Measurements from ENCODE around the gene RAB26. TPM values are rescaled to one million over a fixed set of nuclear protein-coding genes. Genes with fewer than 3 reads are reported as not detected.
A peak's percentile ranks its signal among the peaks of the same experiment; 100 is the strongest.

The RAB26 gene
- total and polyA plus RNA-seq, 2 of the 13 experiments (the other 11 are each of a cell fraction or from before 2014, with no cell fraction given), result 0.86 to 3.6 TPM

DNA sequence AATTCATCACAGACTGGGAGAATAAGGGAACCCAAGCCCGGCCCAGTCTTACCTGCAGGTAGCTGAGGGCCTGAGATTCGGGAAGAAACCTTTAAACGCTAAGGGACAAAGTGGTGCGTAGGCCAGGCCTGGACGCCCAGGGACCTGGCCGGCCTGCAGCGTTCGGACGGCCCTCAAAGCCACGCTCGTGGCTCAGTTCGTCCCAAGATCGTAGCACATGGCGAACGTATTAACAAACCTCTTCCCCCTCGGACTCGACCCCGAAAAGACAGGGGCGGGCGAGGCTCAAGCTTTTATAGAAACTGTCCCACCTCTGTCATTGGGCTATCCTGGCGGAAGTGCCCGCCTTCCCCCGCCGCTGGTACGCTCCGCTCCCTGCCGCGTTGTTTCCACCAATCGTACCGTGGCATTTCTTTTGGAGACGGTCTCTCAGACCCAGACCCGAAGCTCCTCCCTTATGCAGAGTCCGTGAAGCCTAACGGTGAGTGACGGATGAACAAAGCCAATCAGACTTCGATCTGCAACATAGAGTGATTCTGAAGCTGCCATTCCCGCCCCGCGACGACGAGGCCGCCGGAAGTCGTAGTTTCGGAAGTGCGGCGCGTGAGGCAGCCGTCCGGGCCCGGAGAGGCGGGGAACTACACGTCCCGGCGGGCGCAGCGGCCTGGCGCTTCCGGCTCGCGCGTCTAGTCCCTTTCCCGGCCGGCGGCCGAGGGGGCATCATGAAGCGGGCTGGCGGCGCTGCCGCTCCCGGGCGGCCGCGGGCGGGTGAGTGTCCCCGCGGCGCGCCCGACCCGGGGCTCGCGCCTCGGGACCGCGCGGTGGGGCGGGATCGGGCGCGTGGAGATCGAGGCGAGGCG lies 6.9 kb downstream of the RAB26 start, which contains the start of gene TRAF7 (continued):
- TF ChIP-seq YEATS2 (CRISPR knock-in tag; IDR thresholded peaks at IDR 0.05; ENCODE audit: borderline replicate concordance), result peak; percentile 98
- TF ChIP-seq KLF13 (CRISPR knock-in tag; IDR thresholded peaks at IDR 0.05), result no peak
- TF ChIP-seq, protein P1, sequence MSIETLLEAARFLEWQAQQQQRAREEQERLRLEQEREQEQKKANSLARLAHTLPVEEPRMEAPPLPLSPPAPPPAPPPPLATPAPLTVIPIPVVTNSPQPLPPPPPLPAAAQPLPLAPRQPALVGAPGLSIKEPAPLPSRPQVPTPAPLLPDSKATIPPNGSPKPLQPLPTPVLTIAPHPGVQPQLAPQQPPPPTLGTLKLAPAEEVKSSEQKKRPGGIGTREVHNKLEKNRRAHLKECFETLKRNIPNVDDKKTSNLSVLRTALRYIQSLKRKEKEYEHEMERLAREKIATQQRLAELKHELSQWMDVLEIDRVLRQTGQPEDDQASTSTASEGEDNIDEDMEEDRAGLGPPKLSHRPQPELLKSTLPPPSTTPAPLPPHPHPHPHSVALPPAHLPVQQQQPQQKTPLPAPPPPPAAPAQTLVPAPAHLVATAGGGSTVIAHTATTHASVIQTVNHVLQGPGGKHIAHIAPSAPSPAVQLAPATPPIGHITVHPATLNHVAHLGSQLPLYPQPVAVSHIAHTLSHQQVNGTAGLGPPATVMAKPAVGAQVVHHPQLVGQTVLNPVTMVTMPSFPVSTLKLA (IDR thresholded peaks at IDR 0.05), result peak; percentile 26; the same call in 1 of the 2 replicates
- peak; percentile 70; the same call in 1 of the 2 replicates for TF ChIP-seq ARNT2 (CRISPR knock-in tag; IDR thresholded peaks at IDR 0.05; ENCODE audit: low read depth)
- peak; percentile 79; the same call in 1 of the 2 replicates for TF ChIP-seq NR2F2 (IDR thresholded peaks at IDR 0.05; ENCODE audit: borderline replicate concordance, low read depth)
- TF ChIP-seq ZSCAN25 (CRISPR knock-in tag; IDR thresholded peaks at IDR 0.05), result peak; percentile 78
- TF ChIP-seq DR1 (CRISPR knock-in tag; IDR thresholded peaks at IDR 0.05), result peak; percentile 100
- no peak; the same call in 1 of the 2 replicates for TF ChIP-seq SP5 (CRISPR knock-in tag; IDR thresholded peaks at IDR 0.05; ENCODE audit: borderline replicate concordance, low read depth)
- peak; percentile 72 for TF ChIP-seq ZNF883 (CRISPR knock-in tag; IDR thresholded peaks at IDR 0.05; ENCODE audit: not compliant biosample characterization)
- peak; percentile 48; the same call in 1 of the 2 replicates for TF ChIP-seq MED13 (CRISPR knock-in tag; IDR thresholded peaks at IDR 0.05)
- TF ChIP-seq, protein P2, sequence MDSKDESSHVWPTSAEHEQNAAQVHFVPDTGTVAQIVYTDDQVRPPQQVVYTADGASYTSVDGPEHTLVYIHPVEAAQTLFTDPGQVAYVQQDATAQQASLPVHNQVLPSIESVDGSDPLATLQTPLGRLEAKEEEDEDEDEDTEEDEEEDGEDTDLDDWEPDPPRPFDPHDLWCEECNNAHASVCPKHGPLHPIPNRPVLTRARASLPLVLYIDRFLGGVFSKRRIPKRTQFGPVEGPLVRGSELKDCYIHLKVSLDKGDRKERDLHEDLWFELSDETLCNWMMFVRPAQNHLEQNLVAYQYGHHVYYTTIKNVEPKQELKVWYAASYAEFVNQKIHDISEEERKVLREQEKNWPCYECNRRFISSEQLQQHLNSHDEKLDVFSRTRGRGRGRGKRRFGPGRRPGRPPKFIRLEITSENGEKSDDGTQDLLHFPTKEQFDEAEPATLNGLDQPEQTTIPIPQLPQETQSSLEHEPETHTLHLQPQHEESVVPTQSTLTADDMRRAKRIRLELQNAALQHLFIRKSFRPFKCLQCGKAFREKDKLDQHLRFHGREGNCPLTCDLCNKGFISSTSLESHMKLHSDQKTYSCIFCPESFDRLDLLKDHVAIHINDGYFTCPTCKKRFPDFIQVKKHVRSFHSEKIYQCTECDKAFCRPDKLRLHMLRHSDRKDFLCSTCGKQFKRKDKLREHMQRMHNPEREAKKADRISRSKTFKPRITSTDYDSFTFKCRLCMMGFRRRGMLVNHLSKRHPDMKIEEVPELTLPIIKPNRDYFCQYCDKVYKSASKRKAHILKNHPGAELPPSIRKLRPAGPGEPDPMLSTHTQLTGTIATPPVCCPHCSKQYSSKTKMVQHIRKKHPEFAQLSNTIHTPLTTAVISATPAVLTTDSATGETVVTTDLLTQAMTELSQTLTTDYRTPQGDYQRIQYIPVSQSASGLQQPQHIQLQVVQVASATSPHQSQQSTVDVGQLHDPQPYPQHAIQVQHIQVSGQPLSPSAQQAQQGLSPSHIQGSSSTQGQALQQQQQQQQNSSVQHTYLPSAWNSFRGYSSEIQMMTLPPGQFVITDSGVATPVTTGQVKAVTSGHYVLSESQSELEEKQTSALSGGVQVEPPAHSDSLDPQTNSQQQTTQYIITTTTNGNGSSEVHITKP (CRISPR knock-in tag; IDR thresholded peaks at IDR 0.05; ENCODE audit: low read depth), result peak; percentile 82; the same call in 1 of the 2 replicates
- peak; percentile 93 for TF ChIP-seq ZSCAN9 (CRISPR knock-in tag; IDR thresholded peaks at IDR 0.05; ENCODE audit: borderline replicate concordance)
- peak; percentile 96 for TF ChIP-seq ELF4 (CRISPR knock-in tag; IDR thresholded peaks at IDR 0.05; ENCODE audit: borderline replicate concordance)
- peak; percentile 94 for TF ChIP-seq ZNF891 (CRISPR knock-in tag; IDR thresholded peaks at IDR 0.05)
- TF ChIP-seq, protein P3, sequence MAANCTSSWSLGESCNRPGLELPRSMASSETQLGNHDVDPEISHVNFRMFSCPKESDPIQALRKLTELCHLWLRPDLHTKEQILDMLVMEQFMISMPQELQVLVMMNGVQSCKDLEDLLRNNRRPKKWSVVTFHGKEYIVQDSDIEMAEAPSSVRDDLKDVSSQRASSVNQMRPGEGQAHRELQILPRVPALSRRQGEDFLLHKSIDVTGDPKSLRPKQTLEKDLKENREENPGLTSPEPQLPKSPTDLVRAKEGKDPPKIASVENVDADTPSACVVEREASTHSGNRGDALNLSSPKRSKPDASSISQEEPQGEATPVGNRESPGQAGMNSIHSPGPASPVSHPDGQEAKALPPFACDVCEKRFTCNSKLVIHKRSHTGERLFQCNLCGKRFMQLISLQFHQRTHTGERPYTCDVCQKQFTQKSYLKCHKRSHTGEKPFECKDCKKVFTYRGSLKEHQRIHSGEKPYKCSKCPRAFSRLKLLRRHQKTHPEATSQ (CRISPR knock-in tag; IDR thresholded peaks at IDR 0.05; ENCODE audit: borderline replicate concordance), result peak; percentile 87
- peak; percentile 91 for TF ChIP-seq CREB1 (IDR thresholded peaks at IDR 0.05)
- peak; percentile 87 for TF ChIP-seq CREB1 (CRISPR knock-in tag; IDR thresholded peaks at IDR 0.05)
- 0 out of 2 replicates have a peak, but pooled peaks have one; percentile 21 for TF ChIP-seq ZNF777 (CRISPR knock-in tag; IDR thresholded peaks at IDR 0.05)
- TF ChIP-seq, protein P4, sequence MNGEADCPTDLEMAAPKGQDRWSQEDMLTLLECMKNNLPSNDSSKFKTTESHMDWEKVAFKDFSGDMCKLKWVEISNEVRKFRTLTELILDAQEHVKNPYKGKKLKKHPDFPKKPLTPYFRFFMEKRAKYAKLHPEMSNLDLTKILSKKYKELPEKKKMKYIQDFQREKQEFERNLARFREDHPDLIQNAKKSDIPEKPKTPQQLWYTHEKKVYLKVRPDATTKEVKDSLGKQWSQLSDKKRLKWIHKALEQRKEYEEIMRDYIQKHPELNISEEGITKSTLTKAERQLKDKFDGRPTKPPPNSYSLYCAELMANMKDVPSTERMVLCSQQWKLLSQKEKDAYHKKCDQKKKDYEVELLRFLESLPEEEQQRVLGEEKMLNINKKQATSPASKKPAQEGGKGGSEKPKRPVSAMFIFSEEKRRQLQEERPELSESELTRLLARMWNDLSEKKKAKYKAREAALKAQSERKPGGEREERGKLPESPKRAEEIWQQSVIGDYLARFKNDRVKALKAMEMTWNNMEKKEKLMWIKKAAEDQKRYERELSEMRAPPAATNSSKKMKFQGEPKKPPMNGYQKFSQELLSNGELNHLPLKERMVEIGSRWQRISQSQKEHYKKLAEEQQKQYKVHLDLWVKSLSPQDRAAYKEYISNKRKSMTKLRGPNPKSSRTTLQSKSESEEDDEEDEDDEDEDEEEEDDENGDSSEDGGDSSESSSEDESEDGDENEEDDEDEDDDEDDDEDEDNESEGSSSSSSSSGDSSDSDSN (CRISPR knock-in tag; IDR thresholded peaks at IDR 0.05), result peak; percentile 59
- TF ChIP-seq ZNF781 (CRISPR knock-in tag; IDR thresholded peaks at IDR 0.05; ENCODE audit: borderline replicate concordance, not compliant biosample characterization), result peak; percentile 87
